Keratinocyte (primary cell): ENCODE measurements around the gene ITPR2. TPM values are rescaled to one million over a fixed set of nuclear protein-coding genes. Genes with fewer than 3 reads are reported as not detected.

Experiments used
- DNase-seq: peaks from one replicate; pipeline ENCODE4 v3.0.0-alpha.2; 2011; ENCODE audit warnings: low read depth, missing footprints, low spot score
- FAIRE-seq: peaks from 2 replicates; lab custom pipeline; 2011; peaks lifted over from hg19 to GRCh38; lab: Jason Lieb, UNC
- H2AFZ ChIP-seq: 2 replicates; pipeline ENCODE4 v1.6.0; 2012; ENCODE audit warnings: low read length, control low read depth, inconsistent platforms; ENCODE audit not compliant: control insufficient read depth
- H3K27ac ChIP-seq: 2 replicates; pipeline ENCODE4 v1.5.1; 2011; ENCODE audit warnings: low read length; ENCODE audit not compliant: control insufficient read depth, insufficient read depth
- H3K27me3 ChIP-seq: 3 replicates; pipeline ENCODE4 v1.6.0; 2011; ENCODE audit warnings: low read length; ENCODE audit not compliant: control insufficient read depth, insufficient read depth; ENCODE audit errors: extremely low read depth
- H3K36me3 ChIP-seq, 2 experiments: 2 replicates in 1 of 2; 3 replicates in 1 of 2; pipeline ENCODE4 v1.5.1; 2011; ENCODE audit warnings: low read length in 2 of 2, mild to moderate bottlenecking in 1 of 2; ENCODE audit not compliant: control insufficient read depth in 2 of 2, insufficient read depth in 2 of 2; ENCODE audit errors: extremely low read depth in 1 of 2
- H3K4me1 ChIP-seq: 3 replicates; pipeline ENCODE4 v1.5.1; 2011; ENCODE audit warnings: low read length; ENCODE audit not compliant: control insufficient read depth, insufficient read depth; ENCODE audit errors: extremely low read depth
- H3K4me2 ChIP-seq: 3 replicates; pipeline ENCODE4 v1.6.0; 2011; ENCODE audit warnings: low read depth, low read length; ENCODE audit not compliant: control insufficient read depth, insufficient read depth; ENCODE audit errors: extremely low read depth
- H3K4me3 ChIP-seq, 3 experiments: fragments of 200-600 bp in 1 of 3; sonication (generic) in 1 of 3; 2 replicates in 2 of 3; 3 replicates in 1 of 3; pipeline ENCODE4 v1.5.1; 2011 to 2016; ENCODE audit warnings: low read length in 3 of 3, mild to moderate bottlenecking in 3 of 3, control low read depth in 2 of 3, inconsistent platforms in 1 of 3, low read depth in 1 of 3, mixed read lengths in 1 of 3, mixed run types in 1 of 3, moderate library complexity in 1 of 3; ENCODE audit not compliant: control insufficient read depth in 2 of 3, insufficient read depth in 2 of 3; ENCODE audit errors: extremely low read depth in 1 of 3
- H3K79me2 ChIP-seq: 2 replicates; pipeline ENCODE4 v1.6.0; 2012; ENCODE audit warnings: low read length; ENCODE audit not compliant: control insufficient read depth, insufficient read depth
- H3K9ac ChIP-seq: 3 replicates; pipeline ENCODE4 v1.6.0; 2011; ENCODE audit warnings: low read length; ENCODE audit not compliant: control insufficient read depth, insufficient read depth; ENCODE audit errors: extremely low read depth
- H3K9me1 ChIP-seq: 3 replicates; pipeline ENCODE4 v1.6.0; 2011; ENCODE audit warnings: low read length; ENCODE audit not compliant: control insufficient read depth, insufficient read depth; ENCODE audit errors: extremely low read depth
- H3K9me3 ChIP-seq: 2 replicates; pipeline ENCODE4 v1.5.1; 2012; ENCODE audit warnings: low read depth, low read length; ENCODE audit not compliant: control insufficient read depth
- H4K20me1 ChIP-seq: 3 replicates; pipeline ENCODE4 v1.6.0; 2011; ENCODE audit warnings: low read length; ENCODE audit not compliant: control insufficient read depth, insufficient read depth; ENCODE audit errors: extremely low read depth
- CTCF ChIP-seq, 3 experiments: IDR thresholded peaks in 1 of 3; conservative IDR thresholded peaks in 1 of 3; optimal IDR thresholded peaks in 1 of 3; 2 replicates in 2 of 3; 3 replicates in 1 of 3; pipeline versions ENCODE3 to v1.5.1; 2011; ENCODE audit warnings: low read length in 3 of 3, mild to moderate bottlenecking in 3 of 3, moderate library complexity in 2 of 3, control low read depth in 1 of 3, inconsistent platforms in 1 of 3; ENCODE audit not compliant: insufficient read depth in 2 of 3; ENCODE audit errors: extremely low read depth in 1 of 3
- EZH2 ChIP-seq: IDR thresholded peaks from one replicate; pipeline ENCODE4 v1.6.1; 2012; ENCODE audit warnings: inconsistent platforms, mild to moderate bottlenecking, low read length, moderate library complexity
- dilution Hi-C: fragments of 300-500 bp; cut with MboI; formaldehyde crosslinking; loops from one replicate; pipeline ENCODE4 v1.7.0; 2020; ENCODE audit warnings: low sequenced_read_pairs; ENCODE audit not compliant: extremely low pct_ligation_motif_present
- polyA plus RNA-seq, 5 experiments: library from polyadenylated mRNA; depleted of rRNA in 3 of 5; stranded (reverse) in 3 of 5; stranded (forward) in 1 of 5; unstranded in 1 of 5; fragments of >200 nt; gene quantifications; 1 replicate in 1 of 5; 2 replicates in 3 of 5; 3 replicates in 1 of 5; pipeline versions ENCODE4 v1.2.1 to v1.2.3, GENCODE V29; 2011 to 2012; ENCODE audit warnings: missing spikeins in 2 of 5, low read depth in 1 of 5, low replicate concordance in 1 of 5

The ITPR2 gene
- polyA plus RNA-seq, 1 donor (not counting 4 experiments of a cell fraction or from before 2014, with no cell fraction given): 7.6 TPM

GRCh38 chr12:26546535-26547314, 286.3 kb downstream of the ITPR2 start:
- Histone ChIP-seq H2AFZ (no peak overlapping the region), H3K27ac (no peak overlapping the region)
- dilution Hi-C loops: no loop called here

GRCh38 chr12:26539131-26539530, 293.9 kb downstream of the ITPR2 start:
- dilution Hi-C loops: no loop called here
- Histone ChIP-seq H3K4me2 (no peak overlapping the region), H3K4me3 (no peak overlapping the region), H3K4me1 (no peaks in the 10 kb centered on the region), H4K20me1 (no peaks in the 10 kb centered on the region), H3K36me3 (no peaks in the 10 kb centered on the region), H2AFZ (no peak overlapping the region), H3K9me1 (no peaks in the 10 kb centered on the region), H3K27ac (no peak overlapping the region), H3K9ac (no peak overlapping the region), H3K27me3 (no peaks in the 10 kb centered on the region), H3K79me2 (no peaks in the 10 kb centered on the region), H3K9me3 (no peaks in the 10 kb centered on the region)
- FAIRE-seq (no peak), DNase-seq (no peak)
- no peak for TF ChIP-seq EZH2
- TF ChIP-seq CTCF (optimal IDR thresholded peaks at IDR 0.05 in 1 of 3, IDR thresholded peaks at IDR 0.05 in 1 of 3, conservative IDR thresholded peaks at IDR 0.05 in 1 of 3; ENCODE audit: extremely low read depth in 1 of 3, insufficient read depth in 2 of 3, low read length in 3 of 3): no peak

More at GRCh38 chr12:26546535-26547314, 286.3 kb downstream of the ITPR2 start:
- Histone ChIP-seq H3K4me1 (no peaks in the 10 kb centered on the region), H4K20me1 (no peaks in the 10 kb centered on the region), H3K9ac (no peak overlapping the region), H3K27me3 (no peaks in the 10 kb centered on the region), H3K4me3 (no peak overlapping the region), H3K36me3 (peaks cover 0 to 1% of the 10 kb centered on the region in 2 experiments), H3K9me1 (peaks cover 2% of the 10 kb centered on the region), H3K9me3 (no peaks in the 10 kb centered on the region), H3K4me2 (no peak overlapping the region), H3K79me2 (no peaks in the 10 kb centered on the region)
- DNase-seq (no peak), FAIRE-seq (no peak)
- no peak for TF ChIP-seq CTCF (optimal IDR thresholded peaks at IDR 0.05 in 1 of 3, IDR thresholded peaks at IDR 0.05 in 1 of 3, conservative IDR thresholded peaks at IDR 0.05 in 1 of 3; ENCODE audit: extremely low read depth in 1 of 3, insufficient read depth in 2 of 3, low read length in 3 of 3)
